Fibroblast of pulmonary artery (primary cell): ENCODE results near the gene RABGGTA.
"Not testable (repeated sequence)": the region's sequence is repeated elsewhere in the genome, so short reads cannot be mapped to it uniquely, and the experiment has no call there.

Source experiments
- DNase-seq: peaks from one replicate; pipeline ENCODE4 v3.0.0-alpha.2; 2010; ENCODE audit warnings: low read depth
- H3K4me3 ChIP-seq: replicated peaks from 2 replicates; pipeline ENCODE4 v1.5.1; 2011; ENCODE audit warnings: low read depth, mild to moderate bottlenecking, control low read depth, low read length, moderate library complexity
- CTCF ChIP-seq: IDR thresholded peaks from 2 replicates; pipeline ENCODE4 v1.5.1; 2011; ENCODE audit warnings: mild to moderate bottlenecking, control low read depth, low read length, inconsistent platforms; ENCODE audit errors: missing control alignments

RABGGTA gene

DNA sequence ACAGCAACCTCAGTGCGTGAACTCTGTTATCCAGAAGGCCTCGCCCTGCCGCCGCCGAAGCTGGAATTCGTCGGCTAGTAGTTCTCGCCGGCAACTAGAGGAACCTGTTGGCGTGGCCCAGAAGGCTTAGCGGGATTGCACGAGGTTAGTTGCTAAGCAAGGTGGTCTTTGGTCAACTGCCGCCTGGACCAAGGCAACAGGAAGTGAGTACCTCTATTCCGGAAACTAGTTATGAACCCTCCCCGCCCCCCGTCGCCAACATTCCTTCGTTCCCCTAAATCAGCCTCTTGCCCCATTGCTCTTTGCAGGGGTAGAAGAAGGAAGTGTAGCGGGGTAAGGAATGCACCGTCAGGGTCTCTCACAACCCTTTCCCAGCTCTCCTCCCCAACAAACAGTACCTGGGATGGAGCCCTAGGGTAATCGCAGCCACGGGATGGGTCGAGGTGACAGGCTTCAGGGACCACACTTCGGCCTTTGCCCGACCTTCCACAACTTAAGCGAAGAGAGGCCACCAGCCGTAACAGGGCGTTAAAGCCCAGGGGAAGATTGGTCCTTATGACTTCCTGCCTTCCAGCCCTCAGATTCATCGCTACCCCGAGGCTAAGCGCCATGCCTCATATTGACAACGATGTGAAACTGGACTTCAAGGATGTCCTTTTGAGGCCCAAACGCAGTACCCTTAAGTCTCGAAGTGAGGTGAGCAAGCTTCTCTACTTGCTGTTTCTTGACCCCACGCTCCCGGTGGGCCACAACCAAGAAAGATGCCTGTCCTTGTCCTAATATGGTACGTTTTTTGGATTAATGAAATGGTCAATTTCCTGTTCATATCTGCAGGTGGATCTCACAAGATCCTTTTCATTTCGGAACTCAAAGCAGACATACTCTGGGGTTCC, 38.5 kb downstream of the RABGGTA start, which contains the start of gene GMPR2:
GMPR2 (plus strand) TSS at position 285 of the 893 bp plus-strand sequence; CDS start at position 610, 325 bp downstream.
- TF ChIP-seq CTCF = no peak
- H3K4me3 ChIP-seq = peak within 1 kb of the TSS; percentile 93
- DNase-seq = no peak

GRCh38 chr14:24232121-24232644, 39.2 kb downstream of the RABGGTA start, which contains the start of gene NEDD8:
TSS of gene NEDD8 (minus strand) at chr14:24232367. CDS start at chr14:24232267, 100 bp downstream.
- peak; percentile 97 for DNase-seq
- peak within 1 kb of the TSS; percentile 93 for H3K4me3 ChIP-seq
- TF ChIP-seq CTCF = no peak

GRCh38 chr14:24231263-24232120, 39.9 kb downstream of the RABGGTA start:
- peak overlapping the region; percentile 93 for H3K4me3 ChIP-seq
- TF ChIP-seq CTCF = no peak
- DNase-seq = no peak

GRCh38 chr14:24228902-24229301, 42.5 kb downstream of the RABGGTA start:
- TF ChIP-seq CTCF = no peak
- DNase-seq = no peak

DNA sequence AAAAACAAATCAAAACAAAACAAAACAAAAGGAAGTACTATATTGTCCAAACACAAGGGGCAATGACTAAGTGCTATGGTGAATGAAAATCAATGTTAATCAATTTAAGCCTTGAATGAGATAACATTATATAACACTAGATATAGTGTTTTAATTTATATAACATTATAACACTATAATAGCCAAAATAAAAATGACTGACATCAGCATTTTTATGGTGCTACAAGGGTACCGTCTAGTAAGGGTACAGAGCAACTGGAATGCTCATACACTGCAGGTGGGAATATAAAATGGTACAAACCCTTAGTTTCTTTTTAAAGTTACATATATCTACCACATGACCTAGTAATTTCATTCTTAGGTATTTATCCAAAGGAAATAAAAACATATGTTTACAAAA, 44.9 kb downstream of the RABGGTA start:
- no peak for TF ChIP-seq CTCF
- no peak overlapping the region for H3K4me3 ChIP-seq
- no peak for DNase-seq

More at GRCh38 chr14:24228902-24229301, 42.5 kb downstream of the RABGGTA start:
- no peak overlapping the region for H3K4me3 ChIP-seq

DNA sequence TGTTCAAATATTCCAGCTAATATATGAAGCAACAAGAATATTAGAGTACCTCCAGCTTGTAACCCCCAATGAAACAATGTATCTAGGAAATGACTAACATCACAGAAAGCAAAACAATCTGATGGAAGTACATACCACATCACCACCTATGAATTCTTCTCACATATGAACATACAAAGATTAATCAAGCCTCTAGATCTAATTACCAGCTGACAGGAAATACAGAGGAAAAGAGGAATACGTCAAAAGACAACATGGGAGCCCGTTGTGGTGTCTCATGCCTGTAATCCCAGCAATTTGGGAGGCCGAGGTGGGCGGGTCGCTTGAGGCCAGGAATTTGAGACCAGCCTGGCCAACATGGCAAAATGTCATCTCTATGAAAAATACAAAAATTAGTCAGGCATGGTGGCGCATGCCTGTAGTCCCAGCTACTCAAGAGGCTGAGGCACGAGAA, 46.8 kb downstream of the RABGGTA start:
- DNase-seq = peak; percentile 97
- TF ChIP-seq CTCF = no peak
- H3K4me3 ChIP-seq = no peak overlapping the region

- DNase-seq, H3K4me3 ChIP-seq: not testable (repeated sequence)
Measured at GRCh38 chr14:24222987-24223386, 48.4 kb downstream of the RABGGTA start.
